Cerebellar cortex (tissue), 1 donor: ENCODE measurements around the gene SPATA17.
"Not testable (repeated sequence)": the region's sequence is repeated elsewhere in the genome, so short reads cannot be mapped to it uniquely, and the experiment has no call there.

Source experiments
- DNase-seq: peaks from one replicate; pipeline ENCODE4 v3.0.0-alpha.2; 2015; ENCODE audit warnings: low spot score

SPATA17 gene

DNA sequence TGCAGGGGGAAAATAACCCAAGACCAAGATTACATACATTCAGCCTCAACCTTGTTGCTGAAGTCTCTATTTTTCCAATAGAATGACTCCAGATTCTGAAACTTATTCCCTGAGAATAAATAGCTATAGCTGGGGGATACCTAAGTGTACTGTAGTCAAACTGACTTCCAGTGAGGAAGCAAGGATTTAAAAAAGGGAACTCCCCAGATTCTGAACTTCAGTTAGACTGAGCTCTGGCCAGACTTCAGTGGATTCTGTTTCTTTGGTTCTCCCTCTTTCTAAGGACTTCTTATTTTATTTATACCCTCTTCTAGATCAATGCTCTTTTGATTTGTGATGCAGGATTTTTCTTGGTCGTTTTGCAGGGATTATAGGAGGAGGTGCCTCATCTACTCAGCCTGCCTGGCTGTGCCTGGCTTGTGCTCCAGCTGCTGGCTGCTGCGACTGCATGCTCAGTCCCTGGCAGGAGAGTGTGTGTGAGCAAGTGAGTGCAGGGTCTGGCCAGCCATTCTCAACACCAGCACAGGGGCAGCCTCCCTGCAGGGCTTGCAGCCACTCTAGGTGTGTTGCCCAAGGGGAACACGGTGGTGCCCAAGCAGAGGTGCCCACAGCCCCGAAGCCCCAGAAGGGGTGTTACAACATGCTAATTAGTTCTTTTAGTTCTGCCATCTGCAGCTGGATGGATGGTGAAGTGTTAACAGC lies 43.0 kb downstream of the SPATA17 start:
- DNase-seq: no peak

GRCh38 chr1:217681806-217682205 lies 50.7 kb downstream of the SPATA17 start:
- DNase-seq: no peak

DNA sequence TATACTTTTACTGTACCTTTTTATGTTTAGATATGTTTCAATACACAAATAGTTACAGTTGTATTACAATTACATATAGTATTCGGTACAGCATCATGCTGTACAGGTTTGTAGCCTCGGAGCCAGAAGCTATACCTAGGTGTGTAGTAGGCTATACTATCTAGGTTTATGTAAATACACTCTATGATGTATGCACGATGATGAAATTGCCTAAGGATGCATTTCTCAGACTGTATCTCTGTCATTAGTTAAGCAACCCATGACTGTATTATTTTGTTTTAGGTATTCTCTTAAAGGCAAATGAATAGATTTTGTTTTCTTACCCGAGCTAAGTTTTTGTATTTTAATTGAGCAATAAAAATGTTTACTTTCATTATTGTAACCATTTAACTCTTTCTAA lies 56.4 kb downstream of the SPATA17 start:
- DNase-seq: no peak

GRCh38 chr1:217696140-217696539 lies 65.0 kb downstream of the SPATA17 start:
- DNase-seq: not testable (repeated sequence)

- no peak for DNase-seq
Observed at GRCh38 chr1:217703326-217703725, 72.2 kb downstream of the SPATA17 start.

GRCh38 chr1:217712925-217713597 lies 81.9 kb downstream of the SPATA17 start:
- no peak for DNase-seq

DNA sequence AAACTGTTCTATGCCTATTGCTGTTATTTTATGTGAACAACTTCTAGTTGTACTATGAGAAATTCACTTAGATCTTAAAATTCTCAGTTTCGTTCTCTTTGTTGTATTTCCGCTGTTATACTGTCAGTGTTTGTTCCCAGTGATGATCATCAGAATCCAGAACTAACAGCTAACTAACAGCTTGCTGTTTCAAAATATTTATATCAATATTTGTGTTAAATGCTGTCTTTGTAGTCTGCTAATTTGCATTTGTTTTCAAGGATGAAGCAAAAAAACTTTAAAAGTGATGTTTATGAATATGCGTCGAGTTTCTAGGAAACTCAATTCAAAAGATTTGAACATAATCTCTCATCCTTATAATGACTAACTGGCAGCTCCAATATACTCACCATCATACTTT lies 84.5 kb downstream of the SPATA17 start:
- DNase-seq: no peak

GRCh38 chr1:217717959-217718358 lies 86.8 kb downstream of the SPATA17 start:
- DNase-seq: no peak

GRCh38 chr1:217718873-217719272 lies 87.7 kb downstream of the SPATA17 start:
- no peak for DNase-seq

- no peak for DNase-seq
Observed at GRCh38 chr1:217721692-217722091, 90.5 kb downstream of the SPATA17 start.

DNA sequence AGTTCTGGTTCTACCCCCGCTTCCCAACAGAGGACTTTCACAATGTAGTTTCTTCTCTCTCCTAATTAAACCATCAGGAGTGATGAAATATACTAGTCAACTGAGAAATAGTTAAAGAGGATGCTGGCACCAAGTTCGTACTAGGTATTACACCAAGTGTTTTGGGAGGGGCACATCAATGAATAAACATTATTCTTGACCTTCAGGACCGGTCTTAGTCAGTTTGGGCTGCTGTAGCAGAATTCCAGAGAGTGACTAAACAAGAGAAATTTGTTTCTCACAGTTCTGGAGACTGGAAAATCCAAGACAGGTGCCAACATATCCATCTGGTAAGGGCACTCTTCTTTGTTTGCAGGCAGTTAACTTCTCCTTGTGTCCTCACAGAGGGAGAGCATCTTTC lies 103.8 kb downstream of the SPATA17 start:
- no peak for DNase-seq

- peak; percentile 14 for DNase-seq
Observed at GRCh38 chr1:217747156-217747769, 116.1 kb downstream of the SPATA17 start.

DNA sequence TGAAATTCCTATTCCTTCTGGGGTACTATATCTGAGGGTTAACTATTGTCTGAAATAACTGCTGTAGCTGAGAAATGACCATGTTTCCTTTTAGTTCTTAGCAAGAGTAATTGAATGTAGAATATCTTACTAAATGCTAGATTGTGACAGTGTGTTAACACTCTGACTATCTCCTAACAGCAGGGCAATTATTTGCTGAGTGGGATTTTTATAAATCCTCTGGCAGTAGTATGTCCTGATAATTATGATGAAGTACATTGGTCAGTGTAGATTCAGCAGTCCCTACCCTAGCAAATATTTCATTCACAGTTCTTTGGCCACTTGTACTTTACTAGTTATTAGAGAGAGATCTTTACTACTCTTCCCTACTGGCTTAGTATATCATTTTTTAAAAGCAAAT lies 138.6 kb downstream of the SPATA17 start:
- no peak for DNase-seq

DNA sequence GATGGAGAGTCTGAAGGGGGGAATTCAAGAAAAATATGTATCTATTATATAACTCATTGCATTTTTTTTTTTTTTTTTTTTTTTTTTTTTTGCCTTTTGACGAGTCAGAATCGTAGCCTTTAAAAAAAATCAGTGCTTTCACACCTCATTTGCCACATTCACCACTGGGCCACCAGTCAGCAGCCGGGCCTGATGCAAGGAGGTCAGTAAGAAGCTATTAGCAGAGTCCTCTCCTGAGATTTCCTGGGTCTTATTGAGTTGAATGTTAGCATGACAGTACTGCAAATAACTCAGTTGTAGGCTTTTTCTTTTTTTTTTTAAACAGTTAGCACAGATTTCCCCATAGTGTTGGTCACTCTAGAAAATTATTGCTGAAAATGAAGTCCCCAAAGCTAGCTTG lies 139.8 kb downstream of the SPATA17 start:
- no peak for DNase-seq

DNA sequence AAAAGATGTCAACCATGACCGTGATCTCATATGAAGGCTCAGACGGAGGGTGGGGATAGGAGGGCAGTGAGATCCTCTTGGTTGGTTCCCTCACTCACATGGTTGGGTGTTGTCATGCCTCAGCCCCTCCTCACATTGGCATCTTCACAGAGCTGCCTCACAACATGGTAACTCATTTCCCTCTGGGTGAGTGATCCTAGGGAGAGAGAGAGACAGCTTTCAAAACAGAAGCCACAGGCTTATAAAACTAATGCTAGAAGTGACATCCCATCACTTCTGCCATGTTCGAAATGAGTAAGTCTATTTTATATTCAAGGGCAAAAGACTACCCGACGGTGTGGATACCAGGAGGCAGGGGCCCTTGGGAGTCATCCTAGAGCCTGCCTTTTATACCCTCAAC lies 145.5 kb downstream of the SPATA17 start:
- DNase-seq: no peak

- no peak for DNase-seq
Observed at GRCh38 chr1:217781056-217781455, 149.9 kb downstream of the SPATA17 start.

GRCh38 chr1:217791091-217791490 lies 159.9 kb downstream of the SPATA17 start:
- no peak for DNase-seq

DNA sequence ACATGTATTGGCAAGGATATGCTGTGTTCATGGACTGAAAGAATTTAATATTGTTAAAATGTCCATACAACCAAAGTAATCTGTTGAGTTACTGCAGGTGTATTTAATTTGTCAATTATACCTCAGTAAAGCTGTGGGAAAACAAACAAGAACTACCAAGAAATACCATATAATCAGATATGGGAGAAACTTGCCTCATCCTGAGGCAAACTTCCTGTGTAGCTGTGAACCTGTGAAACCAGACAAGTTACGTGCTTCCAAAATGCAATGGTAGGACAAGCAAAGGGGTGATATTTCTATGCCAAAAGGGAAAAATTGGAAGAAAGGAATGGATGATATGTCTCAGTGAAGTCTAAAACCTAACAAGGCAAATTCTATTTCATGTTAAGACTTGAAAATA lies 174.6 kb downstream of the SPATA17 start:
- DNase-seq: no peak

DNA sequence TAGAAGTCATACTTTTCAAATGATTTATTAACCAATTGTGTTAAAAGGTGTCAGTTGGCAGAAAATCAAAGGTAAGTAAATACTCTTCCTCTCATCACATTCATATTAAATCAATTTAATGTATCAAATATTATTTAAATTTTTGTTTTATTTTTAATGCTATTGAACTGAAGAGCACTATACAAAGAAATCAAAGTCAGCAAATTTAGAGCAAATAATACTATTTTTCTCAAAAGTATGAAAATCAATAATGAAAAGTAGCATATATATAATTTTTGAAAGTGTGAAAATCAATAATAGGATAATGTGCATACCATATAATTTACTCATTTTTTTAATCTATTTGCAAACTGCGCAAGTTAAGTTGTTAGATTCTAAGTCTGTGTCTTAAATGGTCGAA lies 181.0 kb downstream of the SPATA17 start:
- no peak for DNase-seq

- no peak for DNase-seq
Observed at GRCh38 chr1:217813031-217813430, 181.9 kb downstream of the SPATA17 start.

DNA sequence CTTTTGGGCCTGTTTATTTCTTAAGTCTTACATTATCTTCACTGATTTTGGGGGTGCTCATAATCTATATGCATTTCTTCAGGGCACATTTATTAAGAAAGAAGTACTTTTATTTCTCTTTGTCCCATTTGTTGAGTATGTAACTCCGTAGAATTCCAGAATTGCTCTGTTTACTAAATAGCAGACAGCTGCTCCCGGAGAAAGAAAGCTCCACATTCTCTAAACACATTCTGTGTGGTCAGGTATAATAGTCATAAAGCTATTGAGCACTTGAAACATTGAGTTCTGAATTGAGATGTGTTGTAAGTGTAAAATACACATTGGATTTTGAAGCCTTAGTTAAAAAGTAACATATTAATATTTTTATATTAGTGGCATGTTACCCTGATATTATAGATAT lies 206.5 kb downstream of the SPATA17 start:
- no peak for DNase-seq

- no peak for DNase-seq
Observed at GRCh38 chr1:217839161-217839560, 208.0 kb downstream of the SPATA17 start.

GRCh38 chr1:217846733-217847132 lies 215.6 kb downstream of the SPATA17 start:
- DNase-seq: no peak
